ENCODE results near the gene NEUROD6.

NEUROD6 gene

DNA sequence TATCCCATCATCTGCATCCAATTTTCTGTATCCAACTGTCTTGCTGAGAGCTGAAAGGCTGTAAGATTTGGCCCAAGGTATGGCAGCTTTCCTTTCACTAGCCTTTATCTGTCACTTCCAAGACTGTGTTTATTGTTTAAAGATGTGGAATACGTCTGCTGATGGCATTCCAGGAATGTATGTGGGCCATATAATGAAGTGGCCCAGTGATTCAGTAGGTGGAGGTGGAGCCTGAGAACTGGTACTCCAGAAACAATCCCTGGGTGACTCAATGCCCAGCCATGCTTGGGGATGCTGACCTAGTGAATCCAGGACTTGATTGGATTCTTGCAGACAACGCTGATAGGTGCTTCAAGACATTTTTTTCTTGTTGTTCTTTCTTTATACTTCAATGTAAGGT is 13.5 kb downstream of the NEUROD6 start:
- DNase-seq = no peak

DNA sequence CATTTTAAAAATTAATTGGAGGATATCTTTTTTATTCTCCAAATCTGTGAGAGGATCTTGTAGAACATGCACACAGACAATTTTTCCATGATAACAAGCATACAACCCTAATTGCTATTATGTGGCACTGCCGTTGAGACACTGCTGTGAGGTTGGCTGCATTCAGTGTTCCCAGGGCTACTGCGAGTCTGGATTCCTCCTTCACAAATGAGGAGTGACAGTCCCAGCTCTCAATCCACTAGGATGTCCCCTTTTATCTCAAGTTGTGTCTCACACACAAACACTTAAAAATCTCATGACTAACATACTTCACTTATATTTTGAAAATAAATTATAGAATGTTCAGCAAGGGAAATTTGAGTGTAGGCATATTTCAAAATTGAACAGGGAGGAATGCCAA is 14.1 kb downstream of the NEUROD6 start:
- no peak for DNase-seq

DNA sequence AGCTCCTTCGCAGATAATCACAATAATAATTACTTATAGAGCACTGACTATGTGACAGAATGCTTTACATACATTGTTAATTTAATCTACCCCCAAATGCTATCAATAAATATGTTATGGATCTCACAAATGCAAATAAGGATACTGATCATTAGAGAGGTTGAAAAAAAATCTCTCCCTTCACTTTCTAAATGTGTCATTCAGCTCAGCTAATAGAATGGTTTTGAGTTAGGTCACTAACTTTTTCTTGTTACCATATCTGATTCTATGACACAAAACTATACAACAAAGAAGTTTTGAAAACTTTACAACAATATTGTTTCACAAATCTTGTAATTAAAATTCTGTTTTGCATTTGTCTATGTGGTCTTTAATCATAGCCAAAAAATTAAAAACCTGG is 17.4 kb downstream of the NEUROD6 start:
- DNase-seq = no peak

DNA sequence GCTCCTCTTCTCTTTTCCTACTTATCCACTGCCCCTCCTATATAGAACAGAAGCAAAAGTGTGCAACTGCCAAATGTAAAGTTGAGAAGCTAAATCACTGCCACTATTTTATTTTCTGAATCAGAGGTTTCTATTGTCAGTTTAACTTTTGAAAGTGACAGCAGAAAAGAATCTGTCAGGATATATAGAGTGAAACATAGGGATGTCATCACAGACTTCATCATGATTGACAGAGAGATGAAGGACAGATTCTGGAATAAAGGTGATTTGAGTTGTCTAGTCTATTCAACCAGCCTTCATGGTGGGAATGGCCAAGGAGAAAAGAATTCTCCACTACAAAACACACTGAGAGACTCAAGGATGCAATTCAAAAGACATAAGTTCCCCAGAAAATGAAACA is 19.9 kb downstream of the NEUROD6 start:
- DNase-seq = no peak

DNA sequence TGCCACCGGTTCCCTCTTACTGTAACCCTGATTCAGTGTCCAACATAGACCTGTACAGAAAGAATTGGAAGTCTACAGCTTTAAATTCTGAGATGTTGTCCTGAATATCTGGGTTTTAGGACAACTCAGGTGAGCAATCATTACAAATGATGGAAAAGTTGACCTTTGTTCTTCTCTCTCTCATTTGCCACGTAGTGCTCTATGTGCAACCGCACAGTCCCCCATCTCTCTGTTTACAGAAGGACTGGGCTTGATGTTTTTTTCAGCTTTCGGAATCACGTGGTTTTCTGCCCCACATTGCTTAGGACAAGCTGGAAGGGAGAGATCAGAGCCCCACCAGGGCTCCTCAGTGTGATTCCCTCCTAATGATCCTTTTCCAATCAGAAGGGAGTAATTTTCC is 22.2 kb downstream of the NEUROD6 start:
- no peak for DNase-seq

DNA sequence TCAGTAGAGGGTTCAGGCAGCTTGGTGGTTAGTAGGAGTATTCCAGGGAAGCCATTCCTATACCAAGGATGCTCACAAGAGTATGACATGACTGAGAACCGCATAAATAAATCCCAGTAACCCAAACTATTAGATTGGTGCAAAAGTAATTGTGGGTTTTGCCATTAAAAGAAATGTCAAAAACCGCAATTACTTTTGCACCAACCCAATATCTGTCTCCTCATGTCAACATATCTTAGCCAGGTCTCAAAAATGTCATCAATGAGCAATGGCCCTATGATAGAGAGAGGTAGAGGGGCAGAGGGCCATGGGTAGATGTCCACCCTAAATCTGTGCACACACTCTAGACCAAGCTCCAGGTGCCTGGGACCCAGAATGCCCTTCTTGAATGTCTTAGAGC is 23.6 kb downstream of the NEUROD6 start:
- DNase-seq = no peak

DNA sequence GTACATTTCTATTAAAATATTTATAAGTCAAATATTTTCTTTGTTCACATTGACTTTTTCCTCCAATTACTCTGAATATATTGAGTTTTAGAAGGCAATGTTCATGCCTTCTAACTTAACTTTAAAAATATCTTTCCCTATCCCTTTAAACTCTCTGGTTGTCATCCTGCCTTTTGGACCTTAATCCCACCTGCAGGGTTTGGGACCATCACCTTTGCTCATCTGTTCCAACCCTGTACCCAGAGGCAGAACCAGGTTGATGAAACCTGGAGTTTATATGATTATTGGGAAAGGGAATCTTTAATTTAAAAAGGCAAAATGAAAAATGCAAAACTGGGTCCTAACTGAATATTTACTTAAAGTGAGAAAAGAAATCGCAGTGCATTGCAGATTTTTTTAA is 24.8 kb downstream of the NEUROD6 start:
- DNase-seq = no peak

DNA sequence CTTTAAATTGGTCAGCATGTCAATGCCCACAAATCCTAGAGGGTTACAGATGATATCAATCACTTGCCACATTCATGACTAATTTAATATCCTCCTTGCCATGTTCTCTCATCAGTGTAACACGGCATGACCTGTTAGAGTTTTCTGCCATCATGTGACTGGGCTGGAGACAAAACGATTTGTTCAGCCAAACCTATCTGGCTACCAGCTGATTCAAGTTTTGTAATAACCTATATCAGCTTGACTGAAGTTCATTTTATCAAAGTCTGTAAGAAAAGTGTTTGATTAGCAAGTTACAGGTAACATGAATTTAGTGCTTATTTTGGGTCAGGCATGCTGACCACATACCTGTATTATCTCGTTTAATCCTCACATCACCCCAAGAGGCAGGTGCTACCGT is 25.7 kb downstream of the NEUROD6 start:
- no peak for DNase-seq

DNA sequence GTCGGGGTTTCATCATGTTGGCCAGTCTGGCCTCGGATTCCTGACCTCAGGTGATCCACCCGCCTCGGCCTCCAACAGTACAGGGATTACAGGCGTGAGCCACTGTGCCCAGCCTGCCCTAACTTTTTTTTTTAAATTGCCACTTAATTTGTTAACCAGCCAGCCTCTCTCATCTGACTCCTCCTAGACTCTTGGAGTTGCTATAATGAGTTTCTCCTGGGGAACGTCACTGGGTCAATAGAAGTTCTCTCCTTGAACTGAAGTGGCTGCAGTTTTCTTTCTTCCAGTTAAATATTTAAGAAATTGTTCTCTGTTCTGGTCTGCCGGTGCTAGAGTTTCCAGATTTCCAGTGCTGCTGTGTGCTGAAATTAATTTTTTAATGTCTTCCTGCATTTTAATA is 27.6 kb downstream of the NEUROD6 start:
- no peak for DNase-seq

DNA sequence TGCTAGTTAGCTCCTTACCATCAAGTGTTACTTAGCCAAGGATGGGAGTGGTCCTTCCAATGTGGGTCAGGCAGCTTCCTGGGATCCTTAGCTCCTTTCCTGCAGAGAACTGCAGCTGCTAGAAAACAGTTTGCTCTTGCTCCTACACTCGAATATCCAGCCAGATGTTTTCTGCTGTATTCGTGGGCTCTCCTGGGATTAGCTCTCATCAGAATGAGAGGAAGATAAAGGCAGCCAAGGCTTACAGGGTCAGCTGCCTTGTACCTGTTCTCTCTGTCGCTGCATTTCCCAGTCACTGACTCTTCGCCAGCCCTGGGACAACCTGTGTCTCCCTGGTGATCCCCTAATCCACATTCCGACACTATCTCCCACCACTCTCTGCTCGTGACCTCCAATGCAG is 29.0 kb downstream of the NEUROD6 start:
- peak; percentile 35 for DNase-seq

DNA sequence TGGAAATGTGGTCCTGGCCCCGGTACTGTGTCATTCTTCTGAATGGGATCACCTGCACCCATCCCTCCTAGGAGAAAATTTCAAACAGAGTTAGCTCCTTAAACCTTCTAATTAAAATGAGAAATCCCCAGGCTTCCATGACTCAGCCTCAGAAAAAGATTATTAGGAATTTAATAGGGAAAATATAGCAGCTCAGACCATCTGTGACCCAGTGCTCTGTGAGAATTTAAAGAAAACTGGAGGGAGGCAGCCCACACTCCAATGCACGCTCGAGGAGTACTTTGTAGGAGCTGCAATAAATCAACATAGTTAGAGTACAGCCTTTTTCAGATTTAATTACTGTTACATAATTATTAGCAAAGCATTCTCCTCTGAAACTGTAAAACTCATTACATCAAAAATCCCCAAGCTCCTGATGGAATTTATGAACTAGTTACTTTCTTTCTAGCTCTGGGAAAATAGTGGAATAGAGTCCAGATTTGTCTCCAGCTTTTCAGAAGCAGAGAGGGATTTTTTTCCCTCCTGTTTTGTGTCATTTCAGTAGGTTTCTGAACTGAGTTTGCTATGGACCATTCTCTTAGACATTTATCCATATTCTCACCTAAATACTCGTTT is 30.1 kb downstream of the NEUROD6 start:
- DNase-seq = peak; percentile 86

DNA sequence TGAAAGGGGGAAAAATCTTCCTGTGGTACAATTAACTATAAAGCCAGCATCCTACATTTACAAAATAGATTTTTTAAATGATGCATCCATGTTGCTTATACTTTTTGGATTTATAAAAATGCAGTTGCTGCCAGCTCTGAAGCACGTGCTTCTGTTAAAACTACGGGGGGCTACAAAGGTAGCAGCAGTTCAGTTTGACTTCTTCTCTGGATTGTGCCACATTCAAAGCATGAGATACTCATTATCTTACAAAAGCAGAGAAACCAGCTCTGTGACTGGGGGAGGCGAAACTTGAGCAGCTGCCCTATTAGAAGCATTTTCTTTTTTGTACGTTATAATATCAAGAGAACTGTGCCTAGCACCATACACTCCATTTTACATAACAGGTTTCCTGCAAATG is 31.1 kb downstream of the NEUROD6 start:
- no peak for DNase-seq

DNA sequence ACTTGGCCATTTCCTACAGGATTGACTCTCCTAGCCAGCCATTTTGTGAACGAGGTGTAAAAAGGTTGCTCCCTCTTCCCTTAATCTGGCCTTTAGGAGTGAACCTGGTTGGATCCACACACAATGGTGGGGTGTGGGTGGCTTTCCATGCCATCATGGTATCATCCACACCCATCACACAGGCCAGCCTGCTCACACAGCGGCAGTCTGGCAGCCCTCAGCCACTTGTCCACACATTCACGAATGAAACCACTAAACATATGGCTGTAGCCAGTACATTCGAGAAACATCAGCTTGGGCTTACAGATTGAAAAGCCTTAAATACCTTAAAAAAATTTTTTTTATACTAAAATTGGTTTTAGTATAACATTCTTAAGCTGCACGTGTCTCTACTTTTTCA is 31.9 kb downstream of the NEUROD6 start:
- DNase-seq = no peak

DNA sequence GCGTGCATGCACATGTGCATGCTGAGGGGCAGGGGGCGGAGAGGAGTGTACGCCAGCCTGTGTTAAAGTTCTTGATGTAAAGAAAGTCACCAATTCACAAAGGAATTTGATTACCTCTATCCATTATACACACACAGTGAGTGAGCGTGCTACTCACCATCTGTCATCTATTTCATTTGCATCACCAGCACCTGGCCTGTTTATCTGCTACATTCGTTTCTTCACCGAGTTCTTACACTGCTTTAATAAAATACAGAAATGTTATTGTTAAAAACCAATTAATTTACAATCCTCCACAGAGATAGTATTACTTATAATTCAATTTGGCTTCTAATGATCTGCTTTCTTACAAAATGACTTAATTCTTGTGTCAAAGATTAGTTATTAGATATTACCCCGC is 32.6 kb downstream of the NEUROD6 start:
- peak; percentile 72 for DNase-seq

DNA sequence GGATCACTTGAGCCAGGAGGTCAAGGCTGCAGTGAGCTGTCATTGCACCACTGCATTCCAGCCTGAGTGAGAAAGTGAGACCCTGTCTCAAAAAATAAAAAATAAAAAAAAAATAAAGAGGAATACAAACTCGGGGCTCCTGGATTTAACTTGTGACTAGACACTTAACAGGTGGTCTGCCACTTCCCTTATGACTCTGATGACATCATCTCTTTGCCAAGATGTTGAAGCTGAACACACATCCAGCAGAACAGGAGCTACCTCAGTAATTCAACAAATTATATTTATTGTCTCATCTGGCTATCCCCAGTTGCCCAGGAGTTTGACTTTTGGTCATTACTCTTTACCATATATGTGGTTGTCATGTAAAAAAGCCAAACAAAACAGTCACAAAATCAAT is 35.3 kb downstream of the NEUROD6 start:
- DNase-seq = no peak

DNA sequence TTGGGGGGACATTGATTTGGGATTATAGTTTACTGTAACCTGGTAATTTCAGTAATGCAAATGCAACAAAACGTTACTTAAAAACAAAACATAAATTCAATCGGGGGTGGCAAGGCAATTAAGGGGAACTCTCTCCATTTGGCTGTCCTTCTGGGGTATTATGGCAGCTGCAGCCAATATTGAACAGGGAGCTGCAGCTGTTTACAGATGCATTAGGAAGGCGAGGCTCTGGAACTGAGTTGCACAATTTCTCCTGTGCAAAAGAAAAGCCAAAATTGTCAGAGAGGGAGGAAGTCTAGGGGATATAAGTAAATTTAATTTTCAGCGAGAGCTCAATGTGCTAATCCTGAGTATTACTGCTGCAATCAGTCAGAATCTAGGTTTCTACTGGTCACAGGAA is 36.1 kb downstream of the NEUROD6 start:
- DNase-seq = no peak

DNA sequence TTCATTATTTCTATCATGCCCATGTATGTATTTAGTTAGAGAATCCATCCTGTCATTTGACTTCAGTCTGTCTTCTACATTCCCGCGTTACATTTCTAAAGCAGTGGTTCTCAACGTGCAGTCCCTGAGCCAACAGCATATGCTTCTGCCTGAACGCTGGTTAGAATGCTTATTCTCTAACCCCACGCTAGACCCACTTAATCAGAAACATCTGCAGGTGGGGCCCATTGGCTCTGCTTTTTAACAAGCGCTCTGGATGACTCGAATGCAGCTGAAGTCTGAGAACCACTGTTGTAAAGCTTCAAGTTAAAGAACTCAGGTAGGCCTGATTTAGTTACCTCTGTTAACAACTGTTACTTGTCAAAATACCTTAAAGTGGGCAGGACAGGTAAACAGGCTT is 38.2 kb downstream of the NEUROD6 start:
- no peak for DNase-seq

DNA sequence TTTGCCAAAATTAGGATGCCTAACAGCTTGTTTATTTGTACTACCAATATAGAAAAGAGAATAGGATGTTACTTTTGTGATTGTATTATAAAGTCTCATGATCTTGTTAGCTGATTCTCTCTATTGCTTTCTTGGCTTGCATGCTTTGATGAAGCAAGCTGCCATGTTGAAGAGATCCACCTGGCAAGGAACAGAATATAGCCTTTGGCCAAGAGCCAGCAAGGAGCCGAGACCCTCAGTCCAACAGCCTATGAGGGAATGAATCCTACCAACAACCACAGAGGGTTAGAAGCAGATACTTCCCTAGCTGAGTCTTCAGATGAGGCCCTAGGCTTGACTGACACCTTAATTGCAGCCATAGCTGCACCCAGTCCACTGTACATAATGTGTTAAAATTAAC is 41.2 kb downstream of the NEUROD6 start:
- DNase-seq = no peak

DNA sequence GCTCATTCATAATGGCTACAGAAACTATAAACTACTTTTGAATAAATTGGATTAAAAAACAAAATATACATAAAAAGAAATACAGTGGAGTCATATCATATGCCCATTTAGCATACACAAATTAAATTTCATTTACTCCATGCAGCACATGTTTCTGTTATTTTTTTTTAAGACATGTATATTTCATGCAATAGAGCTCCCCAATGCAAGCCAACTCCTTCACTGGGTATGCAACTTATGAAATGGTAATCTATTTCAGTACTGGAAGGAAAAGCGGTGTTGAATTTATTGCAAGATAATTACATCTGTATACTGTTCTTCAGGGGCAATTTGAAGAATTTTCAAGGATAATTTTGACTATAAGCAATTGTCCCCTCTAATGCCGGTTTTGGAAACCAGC is 49.9 kb downstream of the NEUROD6 start:
- DNase-seq = no peak

All from NCI-H524 treated with DMSO at 0.1 percent for 48 hours (cell line).